ENCODE results near the gene PARD3B. TPM values are rescaled to one million over a fixed set of nuclear protein-coding genes. Genes with fewer than 3 reads are reported as not detected.

The PARD3B gene, protein sequence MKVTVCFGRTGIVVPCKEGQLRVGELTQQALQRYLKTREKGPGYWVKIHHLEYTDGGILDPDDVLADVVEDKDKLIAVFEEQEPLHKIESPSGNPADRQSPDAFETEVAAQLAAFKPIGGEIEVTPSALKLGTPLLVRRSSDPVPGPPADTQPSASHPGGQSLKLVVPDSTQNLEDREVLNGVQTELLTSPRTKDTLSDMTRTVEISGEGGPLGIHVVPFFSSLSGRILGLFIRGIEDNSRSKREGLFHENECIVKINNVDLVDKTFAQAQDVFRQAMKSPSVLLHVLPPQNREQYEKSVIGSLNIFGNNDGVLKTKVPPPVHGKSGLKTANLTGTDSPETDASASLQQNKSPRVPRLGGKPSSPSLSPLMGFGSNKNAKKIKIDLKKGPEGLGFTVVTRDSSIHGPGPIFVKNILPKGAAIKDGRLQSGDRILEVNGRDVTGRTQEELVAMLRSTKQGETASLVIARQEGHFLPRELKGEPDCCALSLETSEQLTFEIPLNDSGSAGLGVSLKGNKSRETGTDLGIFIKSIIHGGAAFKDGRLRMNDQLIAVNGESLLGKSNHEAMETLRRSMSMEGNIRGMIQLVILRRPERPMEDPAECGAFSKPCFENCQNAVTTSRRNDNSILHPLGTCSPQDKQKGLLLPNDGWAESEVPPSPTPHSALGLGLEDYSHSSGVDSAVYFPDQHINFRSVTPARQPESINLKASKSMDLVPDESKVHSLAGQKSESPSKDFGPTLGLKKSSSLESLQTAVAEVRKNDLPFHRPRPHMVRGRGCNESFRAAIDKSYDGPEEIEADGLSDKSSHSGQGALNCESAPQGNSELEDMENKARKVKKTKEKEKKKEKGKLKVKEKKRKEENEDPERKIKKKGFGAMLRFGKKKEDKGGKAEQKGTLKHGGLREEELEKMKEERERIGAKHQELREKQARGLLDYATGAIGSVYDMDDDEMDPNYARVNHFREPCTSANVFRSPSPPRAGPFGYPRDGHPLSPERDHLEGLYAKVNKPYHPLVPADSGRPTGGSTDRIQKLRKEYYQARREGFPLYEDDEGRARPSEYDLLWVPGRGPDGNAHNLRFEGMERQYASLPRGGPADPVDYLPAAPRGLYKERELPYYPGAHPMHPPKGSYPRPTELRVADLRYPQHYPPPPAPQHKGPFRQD (N-terminal part only)
- 10 to 100 TPM; 32.8 to 69.6 (median 47.3) TPM for total RNA-seq

DNA sequence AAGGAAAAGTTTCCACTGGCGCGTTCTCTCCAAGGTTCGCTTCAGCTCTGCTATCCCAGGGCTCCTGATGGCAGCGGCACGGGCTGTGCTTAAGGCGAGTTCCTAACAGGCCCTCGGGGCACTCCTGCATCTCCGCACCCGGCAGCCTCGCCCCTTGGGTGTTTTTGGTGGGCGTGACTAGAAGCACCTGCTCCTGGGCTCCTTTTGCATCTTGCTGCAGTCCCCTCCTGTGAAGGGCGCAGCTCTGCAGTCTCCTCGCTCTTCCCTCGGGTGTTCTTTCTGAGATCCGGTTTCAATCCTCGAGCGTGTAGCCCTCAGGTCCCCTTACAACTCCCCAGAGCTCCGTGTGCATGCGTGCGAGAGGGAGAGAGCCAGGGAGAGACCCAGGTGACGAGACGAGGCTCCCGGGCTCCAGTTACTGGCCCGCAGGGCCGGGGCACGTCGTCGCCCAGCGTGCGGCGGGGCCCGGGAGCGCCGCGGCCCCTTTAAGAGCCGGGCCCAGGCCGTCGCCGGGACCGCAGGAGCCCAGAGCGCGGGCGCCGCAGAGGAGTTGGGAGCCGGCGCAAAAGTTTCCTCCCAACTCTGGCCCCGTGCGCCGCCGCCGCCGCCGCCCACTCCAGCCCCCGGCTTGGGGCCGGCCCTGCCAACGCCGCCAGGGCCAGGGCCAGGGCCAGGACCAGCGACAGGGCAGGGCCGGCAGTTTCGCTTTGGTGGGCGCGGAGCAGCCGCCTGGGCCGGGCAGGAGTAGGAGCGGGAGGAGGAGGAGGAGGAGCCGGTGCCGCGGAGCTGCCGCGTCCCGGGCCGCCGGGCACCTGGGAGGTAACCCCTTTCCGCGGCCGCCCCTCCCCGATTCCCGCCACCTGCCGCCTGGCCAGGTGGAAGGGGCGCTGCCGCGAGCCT is at the start of gene PARD3B:
TSS of gene PARD3B (plus strand) at position 515 of the 900 bp plus-strand sequence. CDS start 525 bp downstream, outside the sequence.
- TF ChIP-seq, protein P1, sequence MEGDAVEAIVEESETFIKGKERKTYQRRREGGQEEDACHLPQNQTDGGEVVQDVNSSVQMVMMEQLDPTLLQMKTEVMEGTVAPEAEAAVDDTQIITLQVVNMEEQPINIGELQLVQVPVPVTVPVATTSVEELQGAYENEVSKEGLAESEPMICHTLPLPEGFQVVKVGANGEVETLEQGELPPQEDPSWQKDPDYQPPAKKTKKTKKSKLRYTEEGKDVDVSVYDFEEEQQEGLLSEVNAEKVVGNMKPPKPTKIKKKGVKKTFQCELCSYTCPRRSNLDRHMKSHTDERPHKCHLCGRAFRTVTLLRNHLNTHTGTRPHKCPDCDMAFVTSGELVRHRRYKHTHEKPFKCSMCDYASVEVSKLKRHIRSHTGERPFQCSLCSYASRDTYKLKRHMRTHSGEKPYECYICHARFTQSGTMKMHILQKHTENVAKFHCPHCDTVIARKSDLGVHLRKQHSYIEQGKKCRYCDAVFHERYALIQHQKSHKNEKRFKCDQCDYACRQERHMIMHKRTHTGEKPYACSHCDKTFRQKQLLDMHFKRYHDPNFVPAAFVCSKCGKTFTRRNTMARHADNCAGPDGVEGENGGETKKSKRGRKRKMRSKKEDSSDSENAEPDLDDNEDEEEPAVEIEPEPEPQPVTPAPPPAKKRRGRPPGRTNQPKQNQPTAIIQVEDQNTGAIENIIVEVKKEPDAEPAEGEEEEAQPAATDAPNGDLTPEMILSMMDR (IDR thresholded peaks at IDR 0.05; ENCODE audit: low read depth) = no peak

DNA sequence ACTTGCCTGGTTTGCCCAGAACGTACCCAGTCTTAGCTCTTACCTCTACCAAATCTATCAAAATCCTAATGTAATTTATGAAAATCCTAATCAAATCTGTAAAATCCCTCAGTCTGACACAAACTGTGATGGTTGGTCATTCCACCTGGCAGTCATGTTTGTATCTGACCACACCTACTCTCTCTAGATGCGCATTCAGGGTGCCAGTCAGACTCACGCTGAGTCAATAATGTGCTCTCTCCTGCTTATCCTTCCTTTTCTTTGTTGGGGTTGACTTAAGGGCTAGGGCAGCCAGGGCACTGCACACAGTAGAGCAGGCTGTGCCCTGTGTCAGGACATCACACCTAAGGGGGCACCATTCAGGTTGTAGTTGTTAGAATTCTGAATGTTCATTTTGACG is 48.5 kb upstream of the PARD3B start:
- TF ChIP-seq, protein P1 (IDR thresholded peaks at IDR 0.05; ENCODE audit: low read depth) = no peak

DNA sequence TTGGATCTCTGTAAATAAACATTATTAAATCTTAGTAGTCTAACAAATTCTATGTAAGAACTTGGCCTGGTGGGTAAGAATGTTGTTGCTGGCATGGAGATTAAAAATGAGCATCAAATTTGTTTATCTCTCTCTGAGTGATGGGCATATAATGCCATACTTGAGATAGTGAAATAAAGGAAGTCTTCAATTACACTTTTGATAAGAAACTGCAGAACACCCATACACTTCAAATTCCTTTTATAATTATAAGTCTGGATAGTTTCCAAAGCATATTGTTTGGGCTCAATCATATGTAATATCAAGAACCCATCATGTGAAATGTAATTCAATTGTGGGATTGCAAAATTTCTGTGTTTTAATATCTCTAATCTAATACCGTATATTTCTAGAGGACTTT is 47.4 kb upstream of the PARD3B start:
- TF ChIP-seq, protein P1 (IDR thresholded peaks at IDR 0.05; ENCODE audit: low read depth) = no peak

DNA sequence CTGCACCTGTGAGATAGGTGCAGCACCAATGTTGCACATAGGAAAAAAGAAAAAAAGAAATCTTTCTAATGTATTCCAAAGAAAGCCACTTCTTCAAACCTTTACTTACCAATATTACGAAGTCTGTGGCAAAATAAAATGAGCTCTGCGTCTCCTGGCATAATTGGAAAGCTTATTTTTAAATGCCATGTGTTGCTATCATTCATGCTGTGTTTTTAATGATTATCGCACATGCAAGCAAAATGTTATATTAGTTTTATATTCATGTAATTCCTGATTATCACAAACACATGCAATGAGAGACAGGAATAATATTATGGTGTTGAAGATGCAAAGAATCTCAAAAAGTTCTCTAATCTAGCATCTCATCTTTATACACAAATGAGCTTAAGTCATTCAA is 47.0 kb upstream of the PARD3B start:
- TF ChIP-seq, protein P1 (IDR thresholded peaks at IDR 0.05; ENCODE audit: low read depth) = no peak

DNA sequence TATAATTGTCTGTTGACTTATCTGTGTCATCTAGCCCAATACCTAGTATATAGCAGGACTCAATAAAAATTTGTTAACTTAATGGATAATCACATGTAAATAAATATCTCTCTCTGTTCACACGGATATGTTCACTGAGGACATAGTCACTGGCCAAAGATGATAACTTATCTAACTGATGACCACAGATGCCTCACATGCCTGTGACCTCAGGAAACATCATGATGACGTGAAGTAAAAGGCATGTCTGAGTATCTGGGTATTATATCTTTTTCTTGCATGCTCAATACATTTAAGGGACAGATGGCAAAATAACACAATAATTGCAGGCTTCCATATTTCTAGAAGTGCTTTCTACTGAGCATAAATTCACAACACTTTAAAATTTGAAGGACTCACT is 41.4 kb upstream of the PARD3B start:
- TF ChIP-seq, protein P1 (IDR thresholded peaks at IDR 0.05; ENCODE audit: low read depth) = no peak

DNA sequence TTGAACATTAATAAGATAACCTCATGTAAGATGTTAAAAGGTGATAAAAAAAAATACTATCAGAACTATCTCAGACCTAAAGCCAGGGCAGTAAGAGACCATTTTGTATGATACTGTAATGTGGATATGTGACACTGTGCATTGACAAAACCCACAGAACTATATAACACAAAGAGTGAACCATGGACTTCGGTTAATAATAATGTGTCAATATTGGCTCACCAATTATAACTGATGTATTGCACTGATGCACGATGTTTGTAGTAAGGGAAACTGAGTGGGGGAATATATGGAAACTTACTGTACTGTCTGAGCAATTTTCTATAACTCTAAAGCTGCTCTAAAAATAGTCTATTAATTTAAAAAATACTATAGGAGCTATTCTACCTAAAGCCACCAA is 40.7 kb upstream of the PARD3B start:
- TF ChIP-seq, protein P1 (IDR thresholded peaks at IDR 0.05; ENCODE audit: low read depth) = no peak

Measured in subcutaneous adipose tissue (tissue), 4 donors.